OCI-LY7 (cell line): ENCODE measurements around the gene MED27. TPM values are rescaled to one million over a fixed set of nuclear protein-coding genes. Genes with fewer than 3 reads are reported as not detected.

ENCODE experiments used
- BruUV-seq: library from RNA; stranded (reverse); fragments of 400-500 nt; replicated peaks from 2 replicates; lab custom pipeline; 2021; lab: Mats Ljungman, UMichigan
- CTCF ChIA-PET: fragments of 300-600 bp; sonication (Branson Sonifier 250); formaldehyde crosslinking; loops from one replicate; lab custom pipeline; 2022; ENCODE audit warnings: antibody characterized with exemption; ENCODE audit not compliant: unreplicated experiment; lab: Charles Lee
- POLR2A ChIA-PET: fragments of 300-600 bp; sonication (Branson Sonifier 250); formaldehyde crosslinking; loops from one replicate; lab custom pipeline; 2022; ENCODE audit warnings: antibody characterized with exemption; lab: Charles Lee
- DNase-seq: peaks from one replicate; pipeline ENCODE4 v3.0.0-alpha.2; 2015; ENCODE audit warnings: low spot score
- H2AFZ ChIP-seq: fragments of 200-600 bp; sonication (generic), shearing (Covaris generic); 2 replicates; pipeline ENCODE4 v1.6.1; 2014; ENCODE audit warnings: mild to moderate bottlenecking, antibody characterized with exemption, low read length, moderate library complexity
- H3K27ac ChIP-seq: fragments of 200-600 bp; sonication (generic); 2 replicates; pipeline ENCODE4 v1.5.1; 2014; ENCODE audit warnings: mixed run types, low read depth, mild to moderate bottlenecking, moderate library complexity, low read length, inconsistent platforms; ENCODE audit not compliant: poor library complexity, severe bottlenecking
- H3K36me3 ChIP-seq: fragments of 200-600 bp; sonication (generic); 2 replicates; pipeline ENCODE4 v1.6.1; 2014; ENCODE audit warnings: mild to moderate bottlenecking, antibody characterized with exemption, low read length, moderate library complexity, mixed read lengths; ENCODE audit not compliant: insufficient read depth
- H3K4me1 ChIP-seq: fragments of 200-600 bp; sonication (generic); 2 replicates; pipeline ENCODE4 v1.5.1; 2014; ENCODE audit warnings: mild to moderate bottlenecking, low read length; ENCODE audit not compliant: insufficient read depth, poor library complexity, severe bottlenecking
- H3K4me2 ChIP-seq: fragments of 200-600 bp; sonication (generic); 2 replicates; pipeline ENCODE4 v1.6.1; 2014; ENCODE audit warnings: mild to moderate bottlenecking, low read length
- H3K4me3 ChIP-seq: fragments of 200-600 bp; sonication (generic); 2 replicates; pipeline ENCODE4 v1.5.1; 2014; ENCODE audit warnings: mild to moderate bottlenecking, low read depth, low read length; ENCODE audit not compliant: poor library complexity, severe bottlenecking
- H3K79me2 ChIP-seq: fragments of 200-600 bp; sonication (generic); 2 replicates; pipeline ENCODE4 v1.6.1; 2016; ENCODE audit warnings: low read depth, mild to moderate bottlenecking, low read length, moderate library complexity, mixed read lengths; ENCODE audit not compliant: insufficient read depth
- H3K9me2 ChIP-seq: fragments of 200-600 bp; sonication (generic); 2 replicates; pipeline ENCODE4 v1.6.1; 2016; ENCODE audit warnings: mild to moderate bottlenecking, low read length, mixed read lengths; ENCODE audit not compliant: insufficient read depth
- H3K9me3 ChIP-seq: fragments of 200-600 bp; sonication (generic); 2 replicates; pipeline ENCODE4 v1.6.1; 2014; ENCODE audit warnings: mild to moderate bottlenecking, mixed run types, low read length, mixed read lengths
- H4K20me1 ChIP-seq: fragments of 200-600 bp; sonication (generic); 2 replicates; pipeline ENCODE4 v1.6.1; 2014; ENCODE audit warnings: mild to moderate bottlenecking, antibody characterized with exemption, low read length, moderate library complexity, mixed read lengths; ENCODE audit not compliant: insufficient read depth
- CTCF ChIP-seq: fragments of 200-600 bp; sonication (generic); conservative IDR thresholded peaks from 2 replicates; pipeline ENCODE4 v1.5.1; 2014; ENCODE audit warnings: mild to moderate bottlenecking, antibody characterized with exemption, low read length, moderate library complexity, mixed read lengths
- EZH2phosphoT487 ChIP-seq: fragments of 200-600 bp; sonication (generic); IDR thresholded peaks from 2 replicates; pipeline ENCODE4 v1.6.1; 2018; ENCODE audit warnings: low read depth, borderline replicate concordance, mild to moderate bottlenecking, mixed run types, antibody characterized with exemption, low read length, moderate library complexity, mixed read lengths
- intact Hi-C: fragments of 100-400 bp; cut with micrococcal nuclease; formaldehyde crosslinking; loops from one replicate; pipeline ENCODE4 v1.10.0; 2022; ENCODE audit not compliant: unreplicated experiment
- total RNA-seq, 2 experiments: library from RNA; depleted of rRNA in 1 of 2; stranded (reverse); fragments of >200 nt in 1 of 2; shearing (Covaris generic) in 1 of 2; gene quantifications; 2 replicates each; pipeline ENCODE4 v1.2.3, GENCODE V29; 2014 to 2022

Gene MED27
- total RNA-seq, 2 experiments from 2014 or later, result 23.1 to 32.6 TPM

- Histone ChIP-seq H2AFZ (no peak overlapping the region), H3K9me3 (no peaks in the 10 kb centered on the region), H3K27ac (no peak overlapping the region), H3K79me2 (no peaks in the 10 kb centered on the region), H3K4me3 (no peak overlapping the region), H3K36me3 (no peaks in the 10 kb centered on the region), H3K9me2 (no peaks in the 10 kb centered on the region), H4K20me1 (peaks cover 16% of the 10 kb centered on the region; the same call in 1 of the 2 replicates), H3K4me2 (no peak overlapping the region), H3K4me1 (no peaks in the 10 kb centered on the region)
- no TSS peak for BruUV-seq
- ChIA-PET POLR2A (interaction anchor here (0.5 to 0.6 kb wide), 3 partner anchors 30 to 1435 kb away, joined by 3 read pairs; no protein-coding TSS in a partner anchor), CTCF (no interaction called here)
- TF ChIP-seq CTCF (no peak), EZH2phosphoT487 (no peak)
- intact Hi-C loops, result no loop called here
- DNase-seq, result no peak
These were observed 51.7 kb downstream of the MED27 start for GRCh38 chr9:132027752-132028663.

- no TSS peak for BruUV-seq
- TF ChIP-seq CTCF, result no peak
- TF ChIP-seq EZH2phosphoT487, result no peak
- Histone ChIP-seq H3K9me2 (no peaks in the 10 kb centered on the region), H2AFZ (no peak overlapping the region), H3K36me3 (no peaks in the 10 kb centered on the region), H4K20me1 (peaks cover 16% of the 10 kb centered on the region; the same call in 1 of the 2 replicates), H3K4me1 (no peaks in the 10 kb centered on the region), H3K79me2 (no peaks in the 10 kb centered on the region), H3K4me2 (no peak overlapping the region), H3K4me3 (no peak overlapping the region), H3K9me3 (no peaks in the 10 kb centered on the region), H3K27ac (no peak overlapping the region)
- no peak for DNase-seq
- intact Hi-C loops, result no loop called here
- ChIA-PET POLR2A (no interaction called here), CTCF (no interaction called here)
These were observed 52.6 kb downstream of the MED27 start for GRCh38 chr9:132026932-132027585.
